T-helper 2 cell treated with Interferon-gamma antibody and Interleukin-4, amounts not matched to agents 5 μg/mL and 100 μg/mL, for 36 hours (primary cell): ENCODE results near the gene PSMD12.
"Not testable (repeated sequence)": the region's sequence is repeated elsewhere in the genome, so short reads cannot be mapped to it uniquely, and the experiment has no call there.

Source experiments
- DNase-seq: peaks from one replicate; pipeline ENCODE4 v3.0.0; 2021; ENCODE audit warnings: low spot score
- H3K27ac Mint-ChIP-seq: one replicate; pipeline ENCODE4 v1.8.0; 2021; ENCODE audit warnings: mild to moderate bottlenecking, mixed read lengths
- H3K27me3 Mint-ChIP-seq: one replicate; pipeline ENCODE4 v1.8.0; 2021; ENCODE audit warnings: low read depth, mixed read lengths
- H3K36me3 Mint-ChIP-seq: one replicate; pipeline ENCODE4 v1.8.0; 2021; ENCODE audit warnings: low read depth, mixed read lengths
- H3K4me1 Mint-ChIP-seq: one replicate; pipeline ENCODE4 v1.8.0; 2021; ENCODE audit warnings: low read depth, mixed read lengths
- H3K4me3 Mint-ChIP-seq: one replicate; pipeline ENCODE4 v1.8.0; 2022; ENCODE audit warnings: mild to moderate bottlenecking, moderate library complexity, mixed read lengths
- H3K9me3 Mint-ChIP-seq: one replicate; pipeline ENCODE4 v1.8.0; 2021; ENCODE audit warnings: mixed read lengths

Gene PSMD12

DNA sequence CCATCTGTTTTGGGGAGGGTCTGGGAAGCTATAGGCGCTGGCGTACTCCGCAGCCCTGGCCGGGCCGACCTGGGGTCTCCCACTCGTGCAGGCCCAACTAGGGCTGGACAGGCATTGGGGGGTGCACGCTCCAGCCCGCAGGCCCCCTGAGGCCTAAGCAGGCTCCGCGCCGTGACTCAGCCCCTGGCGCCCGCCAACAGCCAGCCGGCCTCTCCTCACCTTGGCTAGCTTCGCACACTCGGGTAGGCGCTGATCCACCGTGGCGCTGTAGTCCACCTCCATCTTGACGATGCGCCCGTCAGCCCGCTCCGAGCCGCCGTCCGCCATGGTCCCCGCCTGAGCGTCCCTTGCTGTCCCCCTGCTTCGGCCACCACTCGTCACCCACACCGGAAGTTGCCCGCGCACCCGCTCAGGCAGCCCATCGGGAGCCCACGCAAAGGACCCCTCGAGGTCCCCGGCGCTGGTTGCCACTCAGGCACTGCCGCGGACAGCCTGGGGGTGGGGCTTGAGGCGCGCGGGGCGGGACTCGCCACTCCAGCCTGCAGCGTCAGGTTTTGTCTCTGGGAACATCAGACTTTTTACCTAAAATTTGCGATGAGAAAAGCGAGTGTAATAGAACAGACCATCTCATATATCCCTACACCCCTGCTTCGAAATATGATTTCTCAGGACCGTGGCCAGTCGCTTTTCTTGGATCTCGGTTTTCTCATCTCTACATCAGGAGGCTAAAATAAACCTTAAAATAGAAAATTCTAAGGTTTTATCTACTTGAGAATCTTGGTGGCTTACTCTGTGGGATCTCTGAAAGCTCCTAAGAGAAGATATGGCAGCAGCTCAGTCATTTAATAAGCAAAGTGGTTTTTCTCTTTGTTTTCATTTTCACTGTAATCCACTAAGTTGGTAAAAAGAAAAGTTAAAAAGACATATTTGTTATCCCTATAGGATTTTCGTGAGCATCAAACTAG, at the start of gene PSMD12:
Gene PSMD12, minus strand, starts transcription at position 385 of the 965 bp plus-strand sequence. Its CDS starts 58 bp downstream, at position 327.
- peak within 1 kb of the TSS; percentile 95 for H3K27ac Mint-ChIP-seq
- peak within 1 kb of the TSS; percentile 98 for H3K4me3 Mint-ChIP-seq
- H3K4me1 Mint-ChIP-seq, result peaks cover 46% of the 10 kb centered on the region
- no peaks in the 10 kb centered on the region for H3K9me3 Mint-ChIP-seq
- peaks cover 17% of the 10 kb centered on the region for H3K27me3 Mint-ChIP-seq
- peak; percentile 93 for DNase-seq
- peaks cover 30% of the 10 kb centered on the region for H3K36me3 Mint-ChIP-seq

DNA sequence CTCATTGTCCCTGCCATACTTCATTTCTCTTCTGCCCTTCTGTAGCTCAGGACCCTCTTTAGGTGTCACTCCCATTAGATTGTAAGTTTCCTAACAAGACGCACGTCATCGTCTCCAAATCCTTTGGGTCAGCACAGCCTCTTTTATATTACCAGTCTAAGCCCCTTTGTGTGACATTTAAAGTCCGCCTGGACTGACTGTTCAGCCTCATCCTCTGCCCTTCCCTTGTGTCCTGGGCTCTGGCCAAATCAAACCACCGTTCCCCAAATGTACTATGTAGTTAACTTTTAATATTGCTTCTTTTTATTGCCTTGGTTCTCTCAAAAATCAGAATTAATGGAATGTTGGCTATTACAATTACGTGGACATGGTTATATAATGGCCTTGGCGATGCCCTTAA, 48.9 kb upstream of the PSMD12 start:
- Mint-ChIP-seq H3K27me3 (no peaks in the 10 kb centered on the region), H3K36me3 (no peaks in the 10 kb centered on the region), H3K27ac (no peak overlapping the region), H3K4me1 (peaks cover 4% of the 10 kb centered on the region), H3K9me3 (peaks cover 8% of the 10 kb centered on the region), H3K4me3 (no peak overlapping the region)
- no peak for DNase-seq

DNA sequence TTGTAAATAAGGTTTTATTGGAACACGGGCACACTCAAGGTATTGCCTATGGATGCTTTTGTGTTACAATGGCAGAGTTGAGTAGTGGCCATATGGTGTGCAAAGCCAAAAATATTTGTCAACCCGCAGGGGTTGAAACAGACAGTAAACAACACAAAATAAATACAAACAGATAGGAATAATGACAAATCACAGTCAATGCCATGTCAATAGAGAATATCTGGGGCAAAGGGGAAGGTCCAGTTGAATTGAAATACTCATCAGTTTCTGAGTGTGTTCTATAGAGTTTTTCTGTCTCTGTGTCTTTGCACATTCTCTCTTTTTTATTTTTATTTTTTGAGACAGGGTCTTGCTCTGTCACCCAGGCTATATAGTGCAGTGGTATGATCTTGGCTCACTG, 48.2 kb upstream of the PSMD12 start:
- Mint-ChIP-seq H3K4me1 (peaks cover 3% of the 10 kb centered on the region), H3K9me3 (peaks cover 8% of the 10 kb centered on the region), H3K27ac (no peak overlapping the region), H3K27me3 (no peaks in the 10 kb centered on the region), H3K4me3 (no peak overlapping the region), H3K36me3 (no peaks in the 10 kb centered on the region)
- no peak for DNase-seq

DNA sequence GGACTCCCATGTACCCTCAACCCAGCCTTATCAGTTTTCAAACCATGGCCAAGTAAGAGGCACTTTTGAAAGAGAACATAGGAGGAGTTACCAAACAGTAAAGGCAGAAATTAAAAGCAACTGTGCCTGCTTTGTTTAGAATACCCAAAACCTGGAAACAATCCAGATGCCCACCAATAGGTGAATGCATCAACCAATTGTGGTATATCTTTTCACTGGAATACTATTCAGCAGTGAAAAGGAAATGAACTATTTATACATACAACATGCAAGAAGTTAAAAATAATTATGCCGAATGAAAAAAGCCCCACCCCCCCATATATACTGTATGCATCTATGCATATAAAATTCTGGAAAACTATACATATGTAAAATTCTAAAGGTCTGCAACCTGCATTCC, 47.8 kb upstream of the PSMD12 start:
- Mint-ChIP-seq H3K4me1 (peaks cover 3% of the 10 kb centered on the region), H3K4me3 (no peak overlapping the region), H3K27me3 (no peaks in the 10 kb centered on the region)

DNA sequence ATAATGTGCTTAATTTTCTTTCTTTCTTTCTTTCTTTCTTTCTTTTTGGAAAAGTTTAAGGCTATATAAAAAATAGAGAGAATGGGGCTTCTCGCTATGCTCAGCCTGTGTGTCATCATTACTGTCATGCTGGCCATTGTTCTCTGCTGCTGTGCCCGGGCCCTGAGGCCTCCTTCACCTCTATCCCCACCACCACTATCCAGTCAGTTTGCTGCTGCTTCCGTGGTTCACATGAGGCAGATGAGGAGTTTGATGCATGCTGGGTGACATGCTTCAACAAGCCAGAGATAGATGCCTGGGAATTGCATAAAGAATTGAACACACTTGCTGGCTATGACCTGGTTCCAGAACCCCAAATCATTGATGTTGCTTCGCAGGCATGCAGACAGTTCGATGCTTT, 47.0 kb upstream of the PSMD12 start:
- no peaks in the 10 kb centered on the region for H3K36me3 Mint-ChIP-seq
- H3K27me3 Mint-ChIP-seq, result no peaks in the 10 kb centered on the region
- H3K27ac Mint-ChIP-seq, result no peak overlapping the region
- DNase-seq, result no peak
- no peak overlapping the region for H3K4me3 Mint-ChIP-seq
- no peaks in the 10 kb centered on the region for H3K4me1 Mint-ChIP-seq
- H3K9me3 Mint-ChIP-seq, result peaks cover 8% of the 10 kb centered on the region

More for the DNA sequence above, 47.8 kb upstream of the PSMD12 start:
- Mint-ChIP-seq H3K36me3 (no peaks in the 10 kb centered on the region), H3K27ac (no peak overlapping the region), H3K9me3 (peaks cover 8% of the 10 kb centered on the region)
- DNase-seq, result no peak

DNA sequence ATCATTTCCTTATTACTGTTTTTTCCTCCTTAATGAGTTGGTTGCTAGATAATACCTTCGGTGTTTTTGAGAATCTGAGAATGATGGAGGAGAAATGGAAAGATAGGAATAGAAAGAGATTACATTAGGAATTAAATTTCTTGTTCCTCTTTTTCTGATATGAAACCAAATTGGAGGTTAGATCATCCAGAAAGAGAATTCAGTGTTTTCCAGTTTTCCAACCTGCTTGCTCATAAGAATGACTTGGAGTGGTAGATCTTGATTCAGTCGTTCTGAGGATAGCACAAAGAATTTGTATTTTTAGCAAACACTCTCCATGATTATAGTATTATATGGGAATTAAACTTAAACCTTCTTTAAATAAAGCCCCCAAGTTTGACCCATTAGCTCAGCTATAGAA, 46.6 kb upstream of the PSMD12 start:
- DNase-seq, result no peak
- Mint-ChIP-seq H3K27ac (no peak overlapping the region), H3K36me3 (no peaks in the 10 kb centered on the region), H3K27me3 (no peaks in the 10 kb centered on the region), H3K4me1 (no peaks in the 10 kb centered on the region), H3K9me3 (peaks cover 8% of the 10 kb centered on the region), H3K4me3 (no peak overlapping the region)

DNA sequence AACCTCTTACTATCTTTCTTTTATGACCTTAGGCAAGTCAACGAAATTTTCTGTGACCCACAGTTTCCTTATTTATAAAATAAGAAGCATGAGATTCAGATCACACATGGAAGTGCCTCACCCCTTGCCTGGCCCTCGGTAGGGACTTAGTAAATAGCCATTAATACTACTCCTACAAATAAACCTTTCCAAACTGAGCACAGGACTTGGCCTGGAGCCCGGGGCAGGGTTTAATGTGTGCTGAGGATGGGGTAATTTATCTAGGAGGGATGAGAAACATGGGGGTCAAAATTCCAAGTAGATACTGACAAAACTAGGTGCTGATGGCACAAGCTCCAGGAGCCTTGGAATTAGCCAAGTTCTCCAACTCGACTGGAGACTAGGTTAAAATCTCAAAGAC, 45.7 kb upstream of the PSMD12 start:
- no peak for DNase-seq
- H3K4me3 Mint-ChIP-seq, result no peak overlapping the region
- no peaks in the 10 kb centered on the region for H3K36me3 Mint-ChIP-seq
- peaks cover 8% of the 10 kb centered on the region for H3K9me3 Mint-ChIP-seq
- no peak overlapping the region for H3K27ac Mint-ChIP-seq
- no peaks in the 10 kb centered on the region for H3K27me3 Mint-ChIP-seq
- peaks cover 2% of the 10 kb centered on the region for H3K4me1 Mint-ChIP-seq

DNA sequence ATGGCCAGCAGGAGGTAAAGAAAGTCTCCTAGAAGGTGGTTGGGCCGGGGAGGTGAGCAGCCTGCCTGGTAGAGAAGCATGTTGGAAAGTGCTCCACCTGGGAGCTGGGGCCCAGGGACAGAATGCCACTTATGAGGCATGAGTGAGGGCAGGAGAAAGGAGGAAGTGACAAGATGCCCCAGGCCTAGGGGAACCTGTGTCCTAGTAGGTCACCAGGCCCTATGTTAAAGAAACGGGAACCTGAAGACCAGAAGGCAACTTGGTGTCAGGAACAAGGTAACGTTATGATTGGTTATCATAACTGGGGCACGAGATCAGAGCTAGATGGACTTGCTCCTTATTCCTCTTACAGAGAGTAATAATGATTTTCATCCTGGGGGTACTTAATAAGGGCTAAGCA, 45.0 kb upstream of the PSMD12 start:
- Mint-ChIP-seq H3K27ac (no peak overlapping the region), H3K27me3 (no peaks in the 10 kb centered on the region), H3K9me3 (peaks cover 8% of the 10 kb centered on the region), H3K4me3 (no peak overlapping the region), H3K4me1 (peaks cover 2% of the 10 kb centered on the region), H3K36me3 (no peaks in the 10 kb centered on the region)
- no peak for DNase-seq

DNA sequence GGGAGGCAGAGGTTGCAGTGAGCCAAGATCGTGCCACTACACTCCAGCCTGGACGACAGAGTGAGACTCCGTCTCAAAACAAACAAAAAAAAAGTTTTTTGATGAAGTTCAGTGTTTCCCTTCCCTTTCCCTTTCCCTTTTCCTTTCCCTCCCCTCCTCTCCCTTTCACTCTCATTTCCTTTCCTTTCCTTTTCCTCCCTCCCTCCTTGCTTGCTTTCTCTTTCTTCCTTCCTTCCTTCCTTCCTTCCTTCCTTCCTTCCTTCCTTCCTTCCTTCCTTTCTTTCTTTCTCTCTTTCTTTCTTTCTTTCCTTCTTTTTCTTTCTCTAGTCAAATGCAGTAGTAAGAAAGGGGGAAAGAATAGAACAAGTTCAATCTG, 42.1 kb upstream of the PSMD12 start:
- H3K4me3 Mint-ChIP-seq, H3K9me3 Mint-ChIP-seq, H3K4me1 Mint-ChIP-seq, H3K27me3 Mint-ChIP-seq, H3K27ac Mint-ChIP-seq, H3K36me3 Mint-ChIP-seq, DNase-seq: not testable (repeated sequence)

DNA sequence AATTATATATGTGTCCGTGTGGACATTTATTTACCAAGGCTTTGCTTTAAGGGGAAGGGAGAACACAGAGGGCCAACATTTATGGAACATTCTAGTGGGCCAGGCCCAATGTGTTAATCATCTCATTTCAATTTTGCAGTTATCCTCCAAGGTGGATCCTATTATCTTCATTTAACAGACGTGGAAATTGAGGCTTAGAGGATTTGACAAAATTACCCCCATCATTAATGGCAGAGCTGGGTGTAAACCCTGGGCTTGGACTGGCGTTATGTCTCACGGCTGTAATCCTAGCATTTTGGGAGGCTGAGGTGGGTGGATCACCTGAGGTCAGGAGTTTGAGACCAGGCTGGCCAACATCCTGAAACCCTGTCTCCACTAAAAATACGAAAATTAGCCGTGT, 37.1 kb upstream of the PSMD12 start:
- Mint-ChIP-seq H3K4me1 (peaks cover 41% of the 10 kb centered on the region), H3K27me3 (no peaks in the 10 kb centered on the region), H3K4me3 (no peak overlapping the region), H3K36me3 (peaks cover 10% of the 10 kb centered on the region), H3K27ac (no peak overlapping the region), H3K9me3 (no peaks in the 10 kb centered on the region)
- DNase-seq, result no peak

DNA sequence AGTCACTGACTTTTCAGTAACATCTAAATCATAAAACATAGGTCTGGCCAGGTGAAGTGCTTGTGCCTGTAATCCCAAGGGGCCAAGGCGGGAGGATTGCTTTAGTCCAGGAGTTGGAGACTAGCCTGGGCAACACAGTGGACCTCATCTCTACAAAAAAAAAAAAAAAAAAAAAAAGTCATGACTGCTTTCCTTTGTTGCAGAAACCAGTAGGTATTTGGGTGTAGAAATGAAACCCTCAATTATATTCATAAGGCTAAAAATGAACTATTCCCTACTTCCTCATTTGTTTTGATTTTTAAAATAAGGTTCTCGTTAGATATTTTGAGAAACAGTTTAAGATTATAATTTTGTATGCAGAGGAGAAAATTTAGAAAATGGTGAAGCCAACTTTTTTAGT, 36.7 kb upstream of the PSMD12 start:
- H3K36me3 Mint-ChIP-seq, result peaks cover 14% of the 10 kb centered on the region

DNA sequence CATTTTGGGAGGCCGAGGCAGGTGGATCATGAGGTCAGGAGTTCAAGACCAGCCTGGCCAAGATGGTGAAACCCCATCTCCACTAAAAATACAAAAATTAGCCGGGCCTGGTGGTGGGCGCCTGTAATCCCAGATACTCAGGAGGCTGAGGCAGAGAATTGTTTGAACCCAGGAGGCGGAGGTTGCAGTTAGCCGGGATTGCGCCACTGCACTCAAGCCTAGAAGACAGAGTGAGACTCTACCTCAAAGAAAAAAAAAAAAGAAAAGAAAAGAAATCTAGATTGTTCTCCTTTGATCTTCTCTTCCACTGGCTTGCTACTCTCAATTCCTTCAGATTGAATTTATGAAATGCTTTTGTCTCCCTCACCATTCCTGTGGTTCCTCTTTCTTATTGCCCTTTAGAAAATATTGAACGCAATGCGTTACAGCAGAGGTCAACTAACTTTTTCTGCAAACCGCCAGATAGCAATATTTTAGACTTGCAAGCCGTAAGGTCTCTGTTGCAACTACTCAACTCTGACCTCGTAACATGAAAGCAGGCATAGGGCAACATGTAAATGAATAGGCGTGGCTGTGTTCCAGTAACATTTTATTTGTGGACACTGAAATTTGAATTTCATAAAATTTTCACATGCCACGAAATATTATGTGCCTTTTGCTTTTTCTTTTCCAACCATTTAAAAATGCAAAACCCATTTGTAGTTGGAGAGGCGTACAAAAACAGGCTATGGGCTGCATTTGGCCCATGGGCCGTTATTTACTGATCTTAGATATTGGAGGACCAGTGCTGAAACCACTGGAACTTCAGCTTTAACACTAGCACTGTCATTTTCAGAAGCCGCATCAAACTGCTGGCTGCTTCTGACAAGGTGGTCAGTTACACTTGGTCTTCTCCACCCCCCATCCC, 35.5 kb upstream of the PSMD12 start:
- Mint-ChIP-seq H3K9me3 (no peaks in the 10 kb centered on the region), H3K27ac (peak overlapping the region; percentile 72), H3K36me3 (peaks cover 15% of the 10 kb centered on the region), H3K4me3 (peak overlapping the region; percentile 39), H3K4me1 (peaks cover 44% of the 10 kb centered on the region), H3K27me3 (no peaks in the 10 kb centered on the region)
- no peak for DNase-seq

More for the DNA sequence above, 36.7 kb upstream of the PSMD12 start:
- Mint-ChIP-seq H3K4me1 (peaks cover 45% of the 10 kb centered on the region), H3K27ac (peak overlapping the region; percentile 3), H3K9me3 (no peaks in the 10 kb centered on the region), H3K27me3 (no peaks in the 10 kb centered on the region), H3K4me3 (no peak overlapping the region)
- DNase-seq, result no peak

DNA sequence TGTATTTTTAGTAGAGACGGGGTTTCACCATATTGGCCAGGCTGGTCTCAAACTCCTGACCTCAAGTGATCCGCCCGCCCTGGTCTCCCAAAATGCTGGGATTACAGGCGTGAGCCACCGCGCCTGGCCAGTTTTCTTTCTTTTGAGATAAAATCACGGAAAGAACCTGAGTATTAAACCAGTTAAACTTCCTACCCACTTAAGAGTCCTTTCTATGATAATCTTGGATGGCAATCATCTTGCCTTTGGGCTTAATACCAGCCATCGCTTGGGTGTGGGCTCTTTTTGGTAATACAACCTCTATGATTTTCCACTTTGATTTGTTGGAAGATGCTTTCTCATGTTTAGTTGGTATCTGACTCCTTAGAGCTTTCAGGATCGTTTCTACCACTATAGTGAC, 34.7 kb upstream of the PSMD12 start:
- H3K4me1 Mint-ChIP-seq, result peaks cover 44% of the 10 kb centered on the region
- H3K27ac Mint-ChIP-seq, result peak overlapping the region; percentile 20
- H3K27me3 Mint-ChIP-seq, result no peaks in the 10 kb centered on the region
- no peaks in the 10 kb centered on the region for H3K9me3 Mint-ChIP-seq
- DNase-seq, result no peak
- H3K36me3 Mint-ChIP-seq, result peaks cover 15% of the 10 kb centered on the region
- H3K4me3 Mint-ChIP-seq, result no peak overlapping the region

DNA sequence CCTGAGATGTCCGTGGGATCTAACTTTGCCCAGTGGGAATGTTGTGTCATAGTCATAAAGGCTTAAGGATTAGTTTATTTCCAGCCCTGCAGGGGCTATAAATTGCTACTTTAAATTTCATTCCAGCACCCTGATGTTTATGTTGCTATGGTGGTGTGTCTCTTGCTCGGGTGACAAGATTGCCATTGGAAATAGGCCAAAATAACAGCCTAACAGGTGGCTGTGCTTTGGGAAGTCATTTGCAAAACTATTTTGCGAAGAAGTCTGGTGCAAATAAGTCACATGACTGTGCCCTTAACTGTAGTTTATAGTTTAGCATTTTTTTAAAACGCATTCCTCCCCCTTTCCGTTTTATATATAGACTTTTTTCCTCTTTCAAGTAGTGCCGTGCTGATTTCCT, 33.8 kb upstream of the PSMD12 start:
- Mint-ChIP-seq H3K27me3 (no peaks in the 10 kb centered on the region), H3K27ac (peak overlapping the region; percentile 75), H3K4me1 (peaks cover 44% of the 10 kb centered on the region), H3K4me3 (peak overlapping the region; percentile 74), H3K36me3 (peaks cover 15% of the 10 kb centered on the region), H3K9me3 (no peaks in the 10 kb centered on the region)
- no peak for DNase-seq
